K562 (cell line): ENCODE data around the gene CACNB2. TPM values are rescaled to one million over a fixed set of nuclear protein-coding genes. Genes with fewer than 3 reads are reported as not detected.

Source experiments
- ATAC-seq: fragments of 200-7000 bp; cut with Tn5 transposase; 3 replicates; pipeline ENCODE4 v1.9.1; 2020; ENCODE audit warnings: moderate library complexity
- BruUV-seq: library from RNA; stranded (reverse); fragments of 400-500 nt; replicated peaks from 2 replicates; lab custom pipeline; 2021; lab: Mats Ljungman, UMichigan
- CTCF ChIA-PET: fragments of 300-600 bp; formaldehyde crosslinking; extraction: SDS; loops from one replicate; lab custom pipeline; 2021; ENCODE audit warnings: low intra/inter-chr PET ratio; lab: Yijun Ruan, JAX
- POLR2A ChIA-PET: fragments of 300-600, 350-650 bp; sonication (Branson Sonifier 250); formaldehyde crosslinking; extraction: SDS; loops from one replicate; lab custom pipeline; 2021; ENCODE audit warnings: antibody characterized with exemption, inconsistent platforms; lab: Yijun Ruan, JAX
- DNase-seq, 4 experiments: peaks; one replicate each; pipeline versions ENCODE4 v3.0.0 to v3.0.0-alpha.2; 2011 to 2018; ENCODE audit warnings: low spot score in 3 of 4, mixed read lengths in 3 of 4; ENCODE audit errors: extremely low read depth in 1 of 4
- FAIRE-seq: peaks from 2 replicates; lab custom pipeline; 2011; peaks lifted over from hg19 to GRCh38; lab: Jason Lieb, UNC
- H2AFZ ChIP-seq: 2 replicates; pipeline ENCODE4 v1.6.0; 2011; ENCODE audit warnings: low read depth, low read length, control low read depth, inconsistent platforms
- H3K27ac ChIP-seq: fragments of 200-600 bp; 3 replicates; pipeline ENCODE4 v1.8.0; 2011; ENCODE audit warnings: low read depth, mild to moderate bottlenecking, control low read depth, inconsistent platforms, low read length, moderate library complexity, mixed read lengths; ENCODE audit errors: extremely low read depth
- H3K27me3 ChIP-seq, 2 experiments: fragments of 300-600 bp in 1 of 2; 2 replicates in 1 of 2; 3 replicates in 1 of 2; pipeline versions ENCODE4 v1.6.0 to v1.8.0; 2011; ENCODE audit warnings: inconsistent platforms in 2 of 2, low read length in 2 of 2, mild to moderate bottlenecking in 1 of 2, mixed read lengths in 1 of 2, moderate library complexity in 1 of 2; ENCODE audit not compliant: control insufficient read depth in 2 of 2, insufficient read depth in 2 of 2
- H3K36me3 ChIP-seq: fragments of 300-600 bp; 3 replicates; pipeline ENCODE4 v1.8.0; 2011; ENCODE audit warnings: mild to moderate bottlenecking, low read length, inconsistent platforms; ENCODE audit not compliant: control insufficient read depth, insufficient read depth
- H3K4me1 ChIP-seq, 2 experiments: fragments of 200-600 bp in 1 of 2; replicated peaks in 1 of 2; 2 replicates in 1 of 2; 3 replicates in 1 of 2; pipeline versions ENCODE4 v1.5.1 to v1.8.0; 2011; ENCODE audit warnings: inconsistent platforms in 2 of 2, low read length in 2 of 2, mild to moderate bottlenecking in 1 of 2, mixed read lengths in 1 of 2, moderate library complexity in 1 of 2; ENCODE audit not compliant: control insufficient read depth in 2 of 2, insufficient read depth in 2 of 2
- H3K4me2 ChIP-seq: 2 replicates; pipeline ENCODE4 v1.6.1; 2011; ENCODE audit warnings: low read length, control low read depth, inconsistent platforms, mixed read lengths; ENCODE audit not compliant: insufficient read depth
- H3K4me3 ChIP-seq: fragments of 200-600 bp; sonication (generic), shearing (Covaris generic); 2 replicates; pipeline ENCODE4 v1.5.1; 2016; ENCODE audit warnings: control low read depth, inconsistent platforms
- H3K79me2 ChIP-seq: fragments of 200-600 bp; 3 replicates; pipeline ENCODE4 v1.8.0; 2011; ENCODE audit warnings: low read length, inconsistent platforms; ENCODE audit not compliant: control insufficient read depth, insufficient read depth
- H3K9ac ChIP-seq, 2 experiments: 2 replicates each; pipeline versions ENCODE4 v1.6.0 to v1.6.1; 2011; ENCODE audit warnings: low read depth in 2 of 2, low read length in 2 of 2, control low read depth in 1 of 2, inconsistent platforms in 1 of 2, mild to moderate bottlenecking in 1 of 2, mixed read lengths in 1 of 2; ENCODE audit not compliant: insufficient read depth in 1 of 2
- H3K9me1 ChIP-seq: one replicate; pipeline ENCODE4 v1.6.0; 2011; ENCODE audit warnings: inconsistent platforms, mild to moderate bottlenecking, low read length, moderate library complexity; ENCODE audit not compliant: control insufficient read depth, insufficient read depth
- H3K9me3 ChIP-seq: replicated peaks from 2 replicates; pipeline ENCODE4 v1.5.1; 2011; ENCODE audit warnings: low read depth, low read length, inconsistent platforms; ENCODE audit not compliant: control insufficient read depth, insufficient read depth
- H4K20me1 ChIP-seq: replicated peaks from 2 replicates; pipeline ENCODE4 v1.6.1; 2011; ENCODE audit warnings: low read length, inconsistent platforms, mixed read lengths; ENCODE audit not compliant: control insufficient read depth, insufficient read depth
- ELK3 ChIP-seq: fragments of 450-650 bp; formaldehyde crosslinking; IDR thresholded peaks from 2 replicates; pipeline ENCODE4 v1.4.0; 2020; ENCODE audit warnings: mild to moderate bottlenecking
- FOSL1 ChIP-seq: fragments of 200-800 bp; sonication (Bioruptor generic); conservative IDR thresholded peaks from 2 replicates; pipeline ENCODE4 v1.6.1; 2016; ENCODE audit warnings: missing genetic modification characterization, missing compliant biosample characterization
- FOXK2 ChIP-seq, 2 experiments: fragments of 450-650 bp; IDR thresholded peaks in 1 of 2; conservative IDR thresholded peaks in 1 of 2; 2 replicates each; pipeline ENCODE4 v1.6.1; 2016; ENCODE audit warnings: low read depth in 2 of 2, mild to moderate bottlenecking in 1 of 2
- KDM2B ChIP-seq: fragments of 250-450 bp; sonication (Bioruptor Pico); IDR thresholded peaks from 2 replicates; pipeline ENCODE4 v1.8.0; 2021; ENCODE audit warnings: mild to moderate bottlenecking, moderate library complexity
- MLLT1 ChIP-seq, 2 experiments: fragments of 450-650 bp; IDR thresholded peaks; 2 replicates each; pipeline ENCODE4 v1.6.1; 2016
- ZBTB1 ChIP-seq: sonication (generic); formaldehyde crosslinking; IDR thresholded peaks from 2 replicates; pipeline ENCODE4 v1.8.1; 2023; ENCODE audit warnings: missing genetic modification reagents, low read depth, mild to moderate bottlenecking, borderline replicate concordance
- ZNF408 ChIP-seq: fragments of 250-450 bp; sonication (Bioruptor Pico); IDR thresholded peaks from 2 replicates; pipeline ENCODE4 v1.4.0; 2020; ENCODE audit warnings: low read depth, mild to moderate bottlenecking, moderate library complexity
- ZNF449 ChIP-seq: fragments of 250-450 bp; sonication (Bioruptor Pico); IDR thresholded peaks from 2 replicates; pipeline ENCODE4 v1.8.0; 2022; ENCODE audit warnings: moderate library complexity, mild to moderate bottlenecking, inconsistent platforms
- ZNF609 ChIP-seq: sonication (generic); formaldehyde crosslinking; IDR thresholded peaks from 2 replicates; pipeline ENCODE4 v1.8.1; 2023; ENCODE audit warnings: missing genetic modification reagents, mild to moderate bottlenecking, borderline replicate concordance
- WGBS: fragments of 100-300 bp; shearing (Covaris generic); methylation state at CpG from one replicate; pipeline ENCODE4 v1.1.6; 2016; ENCODE audit warnings: low coverage, mixed read lengths; ENCODE audit not compliant: insufficient coverage; ENCODE audit errors: missing lambda C conversion rate; 5-methylcytosine and 5-hydroxymethylcytosine counted together
- in situ Hi-C: fragments of 300-500 bp; cut with MboI; formaldehyde crosslinking; loops from 4 replicates; pipeline ENCODE4 v1.15.0; 2018; ENCODE audit warnings: inconsistent platforms, mixed read lengths
- intact Hi-C: fragments of 100-400 bp; cut with micrococcal nuclease; formaldehyde crosslinking; loops from 2 replicates; pipeline ENCODE4 v1.14.2; 2022
- polyA plus RNA-seq, 8 experiments: library from polyadenylated mRNA; depleted of rRNA in 4 of 8; stranded (reverse) in 5 of 8; unstranded in 3 of 8; fragments of >200 nt; fragmentation: Nextera tagmentation in 2 of 8; fragmentation: Illumina TruSeq in 1 of 8; extraction: Ambion mirVana in 2 of 8; extraction: Trizol in 1 of 8; gene quantifications; 2 replicates each; pipeline versions ENCODE4 v1.2.1 to v1.2.3, GENCODE V29; 2011 to 2014; ENCODE audit warnings: inconsistent platforms in 1 of 8, missing spikeins in 1 of 8
- total RNA-seq, 7 experiments: library from RNA; depleted of rRNA in 6 of 7; stranded (reverse); fragments of >200 nt in 6 of 7; fragmentation: Illumina TruSeq in 2 of 7; extraction: Trizol in 2 of 7; gene quantifications; 2 replicates each; pipeline versions ENCODE4 v1.2.1 to v1.2.3, GENCODE V29; 2011 to 2021; ENCODE audit warnings: low replicate concordance in 1 of 7

Gene CACNB2
- total and polyA plus RNA-seq, 9 of the 15 experiments (the other 6 are each of a cell fraction or from before 2014, with no cell fraction given): 1.8 to 2.2 TPM; not detected in 7

- no peak for TF ChIP-seq KDM2B (CRISPR knock-in tag)
- TF ChIP-seq ZNF449: no peak
- TF ChIP-seq FOSL1 (tag): no peak
- no peak for TF ChIP-seq ZNF408 (CRISPR knock-in tag)
- no peak for TF ChIP-seq FOXK2 (conservative IDR thresholded peaks at IDR 0.05 in 1 of 2, IDR thresholded peaks at IDR 0.05 in 1 of 2; ENCODE audit: low read depth in 2 of 2)
- no peak for TF ChIP-seq ZBTB1 (CRISPR knock-in tag)
Measured at GRCh38 chr10:18195060-18195799, 55.0 kb downstream of the CACNB2 start (continued).

- Histone ChIP-seq H3K36me3 (no peaks in the 10 kb centered on the region), H3K4me1 (no peaks in the 10 kb centered on the region), H2AFZ (no peak overlapping the region), H3K9me1 (no peaks in the 10 kb centered on the region), H3K9ac (no peak overlapping the region), H4K20me1 (no peaks in the 10 kb centered on the region), H3K27ac (no peak overlapping the region), H3K4me3 (no peak overlapping the region), H3K27me3 (no peaks in the 10 kb centered on the region), H3K4me2 (no peak overlapping the region), H3K9me3 (no peaks in the 10 kb centered on the region), H3K79me2 (no peaks in the 10 kb centered on the region)
- intact Hi-C loops: no loop called here
- no peak for DNase-seq
- 0% methylated on average over 2 of the region's 2 CpGs for WGBS
- CTCF ChIA-PET: no interaction called here
- ATAC-seq: no peak
- in situ Hi-C loops: no loop called here
- POLR2A ChIA-PET: no interaction called here
- no TSS peak for BruUV-seq
- no peak for FAIRE-seq
- TF ChIP-seq ELK3 (CRISPR knock-in tag) (no peak), MLLT1 (IDR thresholded peaks at IDR 0.05) (no peak), ZNF609 (CRISPR knock-in tag) (no peak)
Measured at GRCh38 chr10:18196806-18197550, 56.8 kb downstream of the CACNB2 start.
